GM06990 (cell line): ENCODE results near the gene MBD3.
"Not testable (repeated sequence)": the region's sequence is repeated elsewhere in the genome, so short reads cannot be mapped to it uniquely, and the experiment has no call there.

Experiments used
- DNase-seq: peaks from one replicate; pipeline ENCODE4 v3.0.0-alpha.2; 2011; ENCODE audit not compliant: insufficient read length; ENCODE audit errors: extremely low read depth
- H3K27me3 ChIP-seq: replicated peaks from 2 replicates; pipeline ENCODE4 v1.6.0; 2011; ENCODE audit warnings: low read length; ENCODE audit not compliant: control insufficient read depth, insufficient read depth
- H3K36me3 ChIP-seq: 2 replicates; pipeline ENCODE4 v1.5.1; 2011; ENCODE audit warnings: low read length; ENCODE audit not compliant: control insufficient read depth, insufficient read depth
- H3K4me3 ChIP-seq: replicated peaks from 2 replicates; pipeline ENCODE4 v1.5.1; 2011; ENCODE audit warnings: low read depth, mild to moderate bottlenecking, control low read depth, low read length
- TF ChIP-seq, protein P1 (sequence below): IDR thresholded peaks from 2 replicates; pipeline ENCODE4 v1.5.1; 2011; ENCODE audit warnings: low read length, control low read depth, mild to moderate bottlenecking, inconsistent platforms; ENCODE audit not compliant: insufficient read depth, poor library complexity, severe bottlenecking

MBD3 gene

DNA sequence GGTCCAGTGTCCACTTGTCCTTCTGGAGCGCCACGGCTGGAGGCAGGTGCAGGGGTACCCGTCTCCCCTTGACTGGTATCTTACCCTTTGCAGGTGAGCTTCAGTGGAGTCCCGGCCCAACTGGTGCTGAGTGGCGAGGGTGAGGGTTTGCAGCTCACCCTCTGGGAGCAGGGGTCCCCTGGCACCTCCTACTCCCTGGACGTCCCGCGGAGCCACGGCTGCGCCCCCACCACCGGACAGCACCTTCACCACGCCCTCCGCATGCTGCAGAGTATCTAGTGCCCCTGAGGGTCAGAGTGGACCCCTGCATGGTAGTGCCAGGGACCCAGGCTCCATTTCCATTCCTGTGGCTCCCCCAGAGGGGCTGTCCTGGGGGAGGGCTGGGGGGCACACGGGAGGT, 57.7 kb downstream of the MBD3 start:
- no peak for DNase-seq
- no peaks in the 10 kb centered on the region for H3K27me3 ChIP-seq
- no peak overlapping the region for H3K4me3 ChIP-seq
- TF ChIP-seq, protein P1, sequence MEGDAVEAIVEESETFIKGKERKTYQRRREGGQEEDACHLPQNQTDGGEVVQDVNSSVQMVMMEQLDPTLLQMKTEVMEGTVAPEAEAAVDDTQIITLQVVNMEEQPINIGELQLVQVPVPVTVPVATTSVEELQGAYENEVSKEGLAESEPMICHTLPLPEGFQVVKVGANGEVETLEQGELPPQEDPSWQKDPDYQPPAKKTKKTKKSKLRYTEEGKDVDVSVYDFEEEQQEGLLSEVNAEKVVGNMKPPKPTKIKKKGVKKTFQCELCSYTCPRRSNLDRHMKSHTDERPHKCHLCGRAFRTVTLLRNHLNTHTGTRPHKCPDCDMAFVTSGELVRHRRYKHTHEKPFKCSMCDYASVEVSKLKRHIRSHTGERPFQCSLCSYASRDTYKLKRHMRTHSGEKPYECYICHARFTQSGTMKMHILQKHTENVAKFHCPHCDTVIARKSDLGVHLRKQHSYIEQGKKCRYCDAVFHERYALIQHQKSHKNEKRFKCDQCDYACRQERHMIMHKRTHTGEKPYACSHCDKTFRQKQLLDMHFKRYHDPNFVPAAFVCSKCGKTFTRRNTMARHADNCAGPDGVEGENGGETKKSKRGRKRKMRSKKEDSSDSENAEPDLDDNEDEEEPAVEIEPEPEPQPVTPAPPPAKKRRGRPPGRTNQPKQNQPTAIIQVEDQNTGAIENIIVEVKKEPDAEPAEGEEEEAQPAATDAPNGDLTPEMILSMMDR = no peak
- H3K36me3 ChIP-seq = no peaks in the 10 kb centered on the region

DNA sequence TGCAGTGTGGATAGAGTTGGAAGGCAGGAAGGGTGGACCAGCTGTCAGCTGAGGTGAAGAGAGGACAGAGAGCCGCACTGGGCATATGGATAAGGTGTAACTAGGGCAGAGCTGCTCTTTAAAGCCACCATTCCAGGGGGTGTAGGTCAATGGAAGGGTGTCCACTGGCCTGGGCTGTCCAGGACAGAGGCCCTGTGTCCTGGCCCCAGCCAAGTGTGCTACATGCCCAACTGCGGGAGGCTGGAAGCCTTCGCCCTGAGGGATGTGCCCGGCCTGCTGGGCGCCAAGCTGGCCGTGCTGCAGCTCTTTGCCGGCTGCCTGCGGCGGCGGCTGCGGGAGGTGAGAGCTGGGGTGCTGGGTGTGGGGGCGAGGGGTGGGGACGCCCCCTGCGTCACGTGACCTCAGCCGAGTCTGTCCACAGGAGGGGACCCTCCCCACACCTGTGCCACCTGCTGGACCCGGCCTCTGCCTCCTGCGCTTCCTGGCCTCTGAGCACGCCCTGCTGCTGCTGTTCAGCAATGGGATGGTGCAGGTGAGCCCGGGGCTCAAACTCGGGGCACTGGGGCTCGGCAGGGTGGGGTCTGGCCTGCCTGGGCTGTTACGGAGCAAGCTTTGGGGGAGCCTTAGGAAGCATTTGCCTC, 59.0 kb downstream of the MBD3 start:
- H3K36me3 ChIP-seq = no peaks in the 10 kb centered on the region
- TF ChIP-seq, protein P1 = no peak
- H3K27me3 ChIP-seq = no peaks in the 10 kb centered on the region; the same call in 1 of the 2 replicates
- no peak for DNase-seq
- H3K4me3 ChIP-seq = no peak overlapping the region

DNA sequence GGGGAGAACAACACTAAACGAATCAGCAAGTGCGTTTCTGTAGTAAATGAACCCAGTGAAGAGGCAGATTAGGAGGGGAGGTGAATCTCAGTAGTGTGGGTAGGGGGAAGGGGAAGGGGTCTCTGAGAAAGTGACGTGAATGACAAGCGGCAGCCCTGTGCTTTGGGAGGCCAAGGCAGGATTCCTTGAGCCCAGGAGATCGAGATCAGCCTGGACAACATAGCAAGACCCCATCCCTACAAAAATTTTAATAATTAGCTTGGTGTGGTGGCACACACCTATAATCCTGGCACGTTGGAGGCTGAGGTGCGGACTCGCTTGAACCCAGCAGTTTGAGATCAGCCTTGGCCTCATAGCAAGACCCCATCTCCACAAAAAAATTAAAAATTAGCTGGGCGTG, 60.7 kb downstream of the MBD3 start:
- no peaks in the 10 kb centered on the region; the same call in 1 of the 2 replicates for H3K27me3 ChIP-seq
- DNase-seq = no peak
- H3K36me3 ChIP-seq = no peaks in the 10 kb centered on the region
- TF ChIP-seq, protein P1 = no peak
- H3K4me3 ChIP-seq = no peak overlapping the region

DNA sequence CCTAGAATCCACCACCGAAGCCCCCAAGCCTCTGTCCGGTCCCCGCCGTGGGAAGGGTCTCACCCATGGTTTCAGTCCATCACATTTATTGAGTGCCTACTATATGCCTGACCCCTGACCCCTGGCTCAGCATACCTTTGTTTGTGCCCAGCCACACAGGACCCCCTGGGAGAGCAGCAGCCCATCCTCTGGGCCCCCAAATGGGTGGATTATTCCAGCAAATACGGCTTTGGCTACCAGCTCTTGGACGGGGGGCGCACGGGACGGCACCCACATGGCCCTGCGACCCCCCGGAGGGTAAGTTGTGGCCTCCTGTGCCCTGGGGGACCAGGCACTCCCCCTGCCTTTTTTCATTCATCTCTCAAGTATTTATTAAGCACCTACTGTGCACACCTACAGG, 61.1 kb downstream of the MBD3 start:
- no peaks in the 10 kb centered on the region; the same call in 1 of the 2 replicates for H3K27me3 ChIP-seq
- TF ChIP-seq, protein P1 = no peak
- H3K4me3 ChIP-seq = no peak overlapping the region
- no peaks in the 10 kb centered on the region for H3K36me3 ChIP-seq
- DNase-seq = no peak

DNA sequence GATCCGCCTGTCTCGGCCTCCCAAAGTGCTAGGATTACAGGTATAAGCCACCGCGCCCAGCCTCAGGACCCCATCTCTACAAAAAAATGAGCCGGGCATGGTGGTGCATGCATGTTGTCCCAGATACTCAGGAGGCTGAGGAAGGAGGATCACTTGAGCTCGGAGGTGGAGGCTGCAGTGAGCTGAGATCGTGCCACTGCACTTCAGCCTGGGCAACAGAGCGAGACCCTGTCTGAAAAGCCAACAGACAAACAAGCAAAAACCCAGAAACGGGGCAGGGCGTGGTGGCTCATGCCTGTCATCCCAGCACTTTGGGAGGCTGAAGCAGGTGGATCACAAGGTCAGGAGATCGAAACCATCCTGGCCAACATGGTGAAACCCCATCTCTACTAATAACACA, 61.8 kb downstream of the MBD3 start:
- H3K27me3 ChIP-seq, DNase-seq: not testable (repeated sequence)

DNA sequence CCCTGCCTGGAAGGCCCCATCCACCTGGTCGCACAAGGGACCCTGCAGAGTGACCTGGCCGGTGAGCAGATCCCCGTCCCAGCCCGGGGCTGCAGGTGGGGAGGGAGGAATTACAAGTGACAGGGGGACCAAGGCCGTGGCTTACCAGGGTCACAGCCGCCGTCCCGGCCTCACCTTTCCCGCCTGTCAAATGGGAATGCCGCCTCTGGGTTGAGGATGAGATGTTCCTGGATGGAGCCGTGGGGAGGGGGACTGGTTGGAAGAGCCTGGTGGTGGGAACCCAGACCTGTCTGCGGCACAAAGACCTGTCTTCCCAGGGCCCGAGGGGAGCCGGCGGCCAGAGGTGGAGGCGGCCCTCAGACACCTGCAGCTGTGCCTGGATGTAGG, 63.2 kb downstream of the MBD3 start:
- DNase-seq = no peak
- no peaks in the 10 kb centered on the region for H3K36me3 ChIP-seq
- TF ChIP-seq, protein P1 = no peak
- H3K27me3 ChIP-seq = no peaks in the 10 kb centered on the region; the same call in 1 of the 2 replicates
- no peak overlapping the region for H3K4me3 ChIP-seq

More for the DNA sequence above, 61.8 kb downstream of the MBD3 start:
- not testable (repeated sequence) for H3K4me3 ChIP-seq, H3K36me3 ChIP-seq
